Measurements from ENCODE around the gene SPECC1.
"Not testable (repeated sequence)": the region's sequence is repeated elsewhere in the genome, so short reads cannot be mapped to it uniquely, and the experiment has no call there.

Gene SPECC1

GRCh38 chr17:20010099-20010863 lies 1.1 kb downstream of the SPECC1 start:
- peak; percentile 3 for DNase-seq (ENCODE audit: low spot score)

DNA sequence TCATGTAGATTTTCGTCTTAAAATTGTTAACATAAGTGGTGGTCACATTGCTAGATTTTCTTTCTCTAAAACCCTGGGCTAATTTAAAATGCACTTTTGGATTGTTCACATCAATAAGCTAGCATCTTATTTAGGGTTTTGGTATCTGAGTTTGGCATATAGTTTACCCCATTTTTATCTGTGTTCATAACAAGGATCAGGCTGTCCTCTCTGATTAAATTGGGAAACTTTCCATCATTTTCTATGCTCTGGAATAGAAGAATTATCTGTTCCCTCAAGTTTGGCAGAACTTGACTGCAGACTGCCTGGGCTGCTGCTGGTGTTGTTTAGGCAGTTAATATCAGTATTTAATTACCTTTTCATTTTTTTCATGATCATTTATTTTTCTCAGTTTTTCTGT lies 1.8 kb downstream of the SPECC1 start:
- no peak for DNase-seq (ENCODE audit: low spot score)

GRCh38 chr17:20012017-20012536 lies 2.9 kb downstream of the SPECC1 start:
- DNase-seq (ENCODE audit: low spot score), result no peak

DNA sequence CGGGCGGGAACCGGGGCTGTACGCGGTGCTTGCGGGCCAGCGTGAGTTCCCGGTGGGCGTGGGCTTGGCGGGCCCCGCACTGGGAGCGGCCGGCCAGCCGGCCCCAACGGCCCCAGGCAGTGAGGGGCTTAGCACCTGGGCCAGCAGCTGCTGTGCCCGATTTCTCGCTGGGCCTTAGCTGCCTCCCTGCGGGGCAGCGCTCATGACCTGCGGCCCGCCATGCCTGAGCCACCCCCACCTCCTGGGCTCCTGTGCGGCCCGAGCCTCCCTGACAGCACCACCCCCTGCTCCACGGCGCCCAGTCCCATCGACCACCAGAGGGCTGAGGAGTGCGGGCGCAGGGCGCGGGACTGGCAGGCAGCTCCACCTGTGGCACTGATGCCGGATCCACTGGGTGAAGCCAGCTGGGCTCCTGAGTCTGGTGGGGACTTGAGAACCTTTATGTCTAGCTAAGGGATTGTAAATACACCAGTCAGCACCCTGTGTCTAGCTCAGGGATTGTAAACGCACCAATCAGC lies 7.4 kb downstream of the SPECC1 start:
- DNase-seq (ENCODE audit: low spot score), result not testable (repeated sequence)

DNA sequence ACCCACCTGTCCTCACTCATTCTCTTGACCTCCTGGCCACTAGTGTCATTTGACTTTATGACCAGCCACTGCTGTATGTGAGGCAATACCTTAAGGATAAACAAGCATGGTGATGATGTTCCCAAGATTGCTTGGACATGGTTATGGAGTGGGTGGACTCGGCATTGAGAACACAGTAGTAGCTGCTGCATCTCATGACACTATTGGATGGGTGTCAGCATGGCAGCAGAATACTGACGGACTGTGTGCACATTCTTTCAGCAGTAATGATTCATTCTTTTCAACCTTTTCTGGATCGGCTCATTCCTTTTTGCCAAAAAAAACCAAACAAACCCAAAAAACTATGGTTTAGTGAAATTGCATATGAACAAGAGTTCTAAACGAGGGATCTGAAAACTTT lies 13.5 kb downstream of the SPECC1 start:
- no peak for DNase-seq (ENCODE audit: low spot score)

- no peak for DNase-seq (ENCODE audit: low spot score)
Observed at GRCh38 chr17:20026960-20027359, 17.8 kb downstream of the SPECC1 start.

DNA sequence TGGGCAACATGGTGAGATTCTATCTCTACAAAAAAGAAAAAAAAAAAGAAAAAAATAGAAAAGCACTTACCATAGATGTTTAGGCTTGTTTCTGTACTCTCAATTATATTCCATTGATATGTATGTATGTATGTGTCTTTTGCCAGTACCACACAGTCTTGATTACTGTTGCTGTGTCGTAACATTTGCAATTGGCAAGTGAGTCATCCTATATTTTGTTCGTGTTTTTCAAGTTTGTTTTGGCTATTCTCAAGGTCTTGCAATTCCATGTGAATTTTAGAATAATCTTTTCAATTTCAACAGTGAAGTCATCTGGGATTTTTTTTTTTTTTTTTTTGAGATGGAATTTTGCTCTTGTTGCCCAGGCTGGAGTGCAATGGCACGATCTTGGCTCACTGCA lies 19.3 kb downstream of the SPECC1 start:
- no peak for DNase-seq (ENCODE audit: low spot score)

DNA sequence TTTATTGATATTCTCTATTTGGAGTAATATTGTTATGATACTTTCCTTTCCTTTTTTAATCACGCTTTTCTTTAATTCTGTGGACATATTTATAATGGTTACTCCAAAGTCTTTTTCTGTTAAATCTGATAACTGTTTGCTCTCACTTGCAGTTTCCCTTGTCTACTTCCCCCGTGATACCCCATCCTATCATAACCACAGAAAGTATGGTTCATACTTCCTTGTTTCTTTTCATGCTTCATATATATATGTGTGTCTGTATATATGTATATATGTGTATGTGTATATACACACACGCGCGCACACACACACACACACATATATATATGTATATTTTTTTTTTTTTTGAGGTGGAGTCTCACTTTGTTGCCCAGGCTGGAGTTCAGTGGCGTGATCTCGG lies 23.5 kb downstream of the SPECC1 start:
- DNase-seq (ENCODE audit: low spot score), result no peak

DNA sequence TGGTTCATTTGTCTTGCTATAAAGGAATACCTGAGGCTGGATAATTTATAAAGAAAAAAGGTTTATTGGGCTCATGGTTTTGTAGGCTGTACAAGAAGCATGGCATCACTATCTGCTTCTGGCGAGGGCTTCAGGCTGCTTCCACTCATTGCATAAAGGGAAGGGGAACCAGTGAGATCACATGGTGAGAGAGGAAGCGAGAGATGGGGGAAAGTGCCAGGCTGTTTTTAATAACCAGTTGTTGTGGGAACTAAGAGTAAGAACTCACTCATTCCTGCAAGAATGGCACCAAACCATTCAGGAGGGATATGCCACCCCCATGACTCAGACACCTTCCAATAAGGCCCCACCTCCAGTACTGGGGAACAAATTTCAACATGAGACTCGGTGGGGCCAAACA lies 24.3 kb downstream of the SPECC1 start:
- DNase-seq (ENCODE audit: low spot score), result no peak

DNA sequence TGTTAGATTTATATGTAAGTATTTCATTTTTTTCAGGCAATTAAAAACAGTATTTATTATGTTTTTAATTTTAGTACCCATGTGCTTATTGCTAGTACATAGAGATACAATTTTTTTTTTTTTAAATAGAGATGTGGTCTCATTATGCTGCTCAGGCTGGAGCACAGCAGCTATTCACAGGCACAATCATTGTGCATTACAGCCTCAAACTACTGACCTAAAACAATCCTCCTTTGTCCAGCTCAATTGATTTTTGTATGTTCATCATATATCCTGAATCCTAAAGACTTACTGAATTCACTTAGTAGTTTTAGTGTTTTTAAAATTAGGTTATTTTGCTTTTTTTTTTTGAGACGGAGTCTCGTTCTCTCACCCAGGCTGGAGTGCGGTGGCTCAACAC lies 26.3 kb downstream of the SPECC1 start:
- DNase-seq (ENCODE audit: low spot score), result no peak

GRCh38 chr17:20037286-20037685 lies 28.1 kb downstream of the SPECC1 start:
- DNase-seq (ENCODE audit: low spot score), result not testable (repeated sequence)

- no peak for DNase-seq (ENCODE audit: low spot score)
Observed at GRCh38 chr17:20039037-20039436, 29.9 kb downstream of the SPECC1 start.

DNA sequence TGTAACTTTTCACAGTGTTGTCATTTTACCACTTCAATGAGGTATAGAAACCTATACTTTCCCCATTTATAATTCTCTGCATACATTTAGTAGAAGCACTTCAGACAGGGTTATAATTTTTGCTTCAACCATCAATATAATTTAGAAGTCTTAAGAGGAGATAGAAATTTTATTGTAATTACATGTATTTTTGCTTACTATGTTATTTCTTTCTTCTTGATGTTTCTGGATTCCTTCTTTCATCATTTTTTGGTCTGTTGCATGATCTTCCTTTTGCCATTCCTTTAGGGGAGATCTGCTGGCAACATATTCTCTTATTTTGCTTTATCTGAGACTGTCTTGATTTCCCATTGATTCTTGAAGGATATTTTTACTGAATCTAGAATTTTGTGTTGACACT lies 31.1 kb downstream of the SPECC1 start:
- DNase-seq (ENCODE audit: low spot score), result no peak

GRCh38 chr17:20043021-20043420 lies 33.9 kb downstream of the SPECC1 start:
- DNase-seq (ENCODE audit: low spot score), result peak; percentile 1

- no peak for DNase-seq (ENCODE audit: low spot score)
Observed at GRCh38 chr17:20045476-20045875, 36.3 kb downstream of the SPECC1 start.

DNA sequence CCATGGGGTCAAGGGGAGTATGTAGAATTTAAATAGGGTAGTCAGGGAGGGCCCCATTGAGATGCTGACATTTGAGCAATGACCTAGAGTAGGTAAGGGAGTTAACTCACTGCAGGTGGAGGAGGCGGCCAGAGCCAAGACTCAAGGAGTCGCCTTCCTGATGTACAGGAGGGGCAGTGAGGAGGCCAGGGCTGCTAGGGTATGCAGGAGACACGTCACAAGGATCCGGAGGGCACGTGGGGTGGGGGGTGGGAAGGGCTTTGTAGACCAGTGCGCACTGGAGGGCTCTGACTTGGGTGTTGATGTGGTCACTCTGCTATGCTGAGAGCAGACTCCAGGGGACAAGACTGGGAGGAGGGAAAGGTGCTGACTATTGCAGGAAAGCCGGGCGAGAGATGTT lies 37.5 kb downstream of the SPECC1 start:
- no peak for DNase-seq (ENCODE audit: low spot score)

- DNase-seq (ENCODE audit: low spot score), result no peak
Observed at GRCh38 chr17:20051624-20052023, 42.5 kb downstream of the SPECC1 start.

DNA sequence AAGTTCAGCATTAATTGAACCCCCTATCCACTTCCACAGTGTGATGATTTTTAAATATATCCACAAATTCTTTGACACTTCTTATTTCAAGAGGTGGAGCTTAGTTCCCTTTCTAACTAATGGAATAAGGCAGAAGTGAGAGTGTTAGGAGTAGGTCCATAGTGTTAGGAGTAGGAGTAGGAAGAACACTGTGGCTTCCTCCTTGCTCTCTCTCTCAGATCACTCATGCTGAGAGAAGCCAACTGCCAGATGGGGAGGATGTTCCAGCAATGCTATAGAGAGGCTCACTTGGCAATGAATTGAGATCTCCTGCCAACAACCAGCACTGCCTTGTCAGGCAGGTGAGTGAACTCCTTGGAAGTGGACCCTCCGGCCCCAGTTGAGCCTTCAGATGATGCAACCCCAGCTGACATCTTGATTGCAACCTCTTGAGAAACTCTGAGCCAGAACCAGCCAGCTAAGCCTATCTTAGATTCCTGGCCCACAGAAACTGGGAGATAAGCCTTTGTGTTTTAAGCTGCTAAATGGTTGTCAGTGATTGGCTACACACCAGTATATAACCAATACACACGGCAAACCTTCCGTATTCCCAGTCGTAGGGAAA lies 44.3 kb downstream of the SPECC1 start:
- DNase-seq (ENCODE audit: low spot score), result no peak

DNA sequence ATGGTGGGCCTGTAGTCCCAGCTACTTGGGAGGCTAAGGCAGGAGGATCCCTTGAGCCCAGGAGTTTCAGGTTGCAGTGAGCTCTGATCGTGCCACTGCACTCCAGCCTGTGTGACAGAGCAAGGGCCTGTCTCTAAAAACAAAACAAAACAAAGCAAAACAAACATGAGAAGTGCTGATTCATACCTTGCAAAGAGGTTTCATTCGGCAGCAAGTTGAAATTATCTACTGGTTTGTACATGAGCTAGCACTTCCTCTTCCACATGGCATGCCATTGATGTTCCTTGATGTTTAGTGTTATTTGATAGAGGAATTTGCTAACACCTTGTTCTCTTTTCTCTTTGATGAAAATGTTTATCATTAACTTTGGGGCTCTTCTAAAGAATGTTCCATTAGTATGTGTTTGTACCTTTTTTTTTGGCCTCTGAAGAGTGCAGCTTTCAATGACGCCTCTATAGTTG lies 50.6 kb downstream of the SPECC1 start:
- no peak for DNase-seq (ENCODE audit: low spot score)

- no peak for DNase-seq (ENCODE audit: low spot score)
Observed at GRCh38 chr17:20063665-20064648, 54.8 kb downstream of the SPECC1 start.

DNA sequence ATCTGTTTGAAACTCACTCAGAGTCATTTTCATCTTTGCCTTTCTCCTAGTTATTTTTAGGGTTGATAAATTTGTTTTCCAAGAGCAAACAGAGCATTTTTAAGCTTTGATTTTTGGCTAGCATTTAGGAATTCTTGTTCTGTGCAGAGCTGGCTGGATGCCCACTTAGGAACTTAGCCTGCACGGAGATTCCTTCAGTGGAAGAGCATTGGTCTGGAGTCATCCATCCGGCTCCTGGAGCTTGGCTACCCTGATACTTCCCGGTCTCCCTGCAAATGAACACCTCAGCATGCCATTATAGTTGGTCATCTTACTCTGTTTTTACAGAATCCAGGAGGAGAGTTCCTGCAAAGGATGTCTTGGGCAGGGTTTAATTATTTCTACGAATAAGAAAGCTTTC lies 57.1 kb downstream of the SPECC1 start:
- DNase-seq (ENCODE audit: low spot score), result no peak

DNA sequence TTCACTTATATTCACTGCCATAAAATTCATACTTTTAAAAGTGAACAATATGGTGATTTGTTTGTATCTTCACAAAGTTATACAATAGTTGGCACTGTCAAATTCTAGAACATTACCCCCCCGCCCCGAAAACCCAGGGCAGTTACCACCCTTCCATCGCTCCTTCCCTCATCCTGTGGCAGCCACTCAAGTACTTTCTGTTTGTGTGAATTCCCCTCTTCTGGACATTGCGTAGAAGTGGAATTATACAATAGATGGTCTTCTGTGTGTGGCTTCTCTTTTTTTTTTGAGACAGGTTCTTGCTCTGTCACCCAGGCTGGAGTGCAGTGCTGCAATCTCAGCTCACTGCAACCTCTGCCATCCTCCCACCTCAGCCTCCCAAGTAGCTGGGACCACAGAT lies 58.6 kb downstream of the SPECC1 start:
- DNase-seq (ENCODE audit: low spot score), result no peak
